ENCODE results near the gene KIAA1755. TPM values are rescaled to one million over a fixed set of nuclear protein-coding genes. Genes with fewer than 3 reads are reported as not detected.

KIAA1755 gene
- polyA plus RNA-seq, 1 donor from 2014 or later: not detected

DNA sequence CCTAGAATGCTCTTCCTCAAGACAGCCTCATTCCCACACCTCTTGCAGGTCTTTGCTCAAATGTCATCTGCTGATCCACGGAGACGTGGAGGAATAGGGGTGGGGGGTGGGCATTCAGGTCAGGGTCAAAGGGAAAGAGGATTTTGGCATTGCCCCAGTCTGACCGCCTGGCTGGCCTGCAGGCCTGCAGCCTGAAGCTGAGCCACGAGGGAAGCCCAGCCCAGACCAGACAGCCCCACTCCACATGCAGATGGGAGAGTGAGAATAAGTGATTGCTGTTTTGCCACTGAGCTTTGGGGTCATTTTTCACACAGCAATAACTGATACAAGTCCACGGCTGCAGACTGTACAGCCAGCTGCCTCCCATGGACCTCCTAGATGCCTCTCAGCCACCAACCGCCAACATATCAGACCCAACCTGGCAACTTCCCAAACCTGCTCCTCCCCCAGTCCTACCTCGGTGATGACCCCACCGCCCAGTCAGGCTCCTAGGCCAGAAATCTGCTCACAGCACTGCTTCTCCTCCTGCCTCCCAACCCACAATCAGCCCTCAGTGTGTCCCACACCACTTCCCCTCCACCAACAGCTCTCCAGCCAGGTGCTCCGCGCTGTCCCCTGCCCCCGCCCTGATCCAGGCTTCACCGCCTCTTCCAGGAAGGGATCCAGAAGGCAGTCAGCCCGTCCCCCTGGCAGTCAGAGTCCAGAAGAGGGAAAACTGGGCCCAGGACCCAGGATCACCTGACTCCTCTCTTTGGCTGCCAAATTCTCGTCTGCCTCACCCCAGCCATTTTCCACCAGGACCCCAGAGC lies 14.0 kb downstream of the KIAA1755 start:
- H3K4me3 ChIP-seq (ENCODE audit: low read length): no peak overlapping the region
- H2AFZ ChIP-seq (ENCODE audit: low read depth, low read length): no peak overlapping the region
- no peaks in the 10 kb centered on the region for H3K79me2 ChIP-seq (replicated peaks; ENCODE audit: insufficient read depth, low read length)
- H3F3A ChIP-seq (ENCODE audit: insufficient read depth, low read length, poor library complexity, severe bottlenecking): no peaks in the 10 kb centered on the region
- H3K36me3 ChIP-seq (ENCODE audit: insufficient read depth, low read length): no peaks in the 10 kb centered on the region
- H3K27me3 ChIP-seq (ENCODE audit: insufficient read depth, low read depth, low read length): no peaks in the 10 kb centered on the region
- H3K9ac ChIP-seq (ENCODE audit: low read length): no peak overlapping the region
- H3K4me2 ChIP-seq (ENCODE audit: low read length): no peak overlapping the region
- TF ChIP-seq, protein P1, sequence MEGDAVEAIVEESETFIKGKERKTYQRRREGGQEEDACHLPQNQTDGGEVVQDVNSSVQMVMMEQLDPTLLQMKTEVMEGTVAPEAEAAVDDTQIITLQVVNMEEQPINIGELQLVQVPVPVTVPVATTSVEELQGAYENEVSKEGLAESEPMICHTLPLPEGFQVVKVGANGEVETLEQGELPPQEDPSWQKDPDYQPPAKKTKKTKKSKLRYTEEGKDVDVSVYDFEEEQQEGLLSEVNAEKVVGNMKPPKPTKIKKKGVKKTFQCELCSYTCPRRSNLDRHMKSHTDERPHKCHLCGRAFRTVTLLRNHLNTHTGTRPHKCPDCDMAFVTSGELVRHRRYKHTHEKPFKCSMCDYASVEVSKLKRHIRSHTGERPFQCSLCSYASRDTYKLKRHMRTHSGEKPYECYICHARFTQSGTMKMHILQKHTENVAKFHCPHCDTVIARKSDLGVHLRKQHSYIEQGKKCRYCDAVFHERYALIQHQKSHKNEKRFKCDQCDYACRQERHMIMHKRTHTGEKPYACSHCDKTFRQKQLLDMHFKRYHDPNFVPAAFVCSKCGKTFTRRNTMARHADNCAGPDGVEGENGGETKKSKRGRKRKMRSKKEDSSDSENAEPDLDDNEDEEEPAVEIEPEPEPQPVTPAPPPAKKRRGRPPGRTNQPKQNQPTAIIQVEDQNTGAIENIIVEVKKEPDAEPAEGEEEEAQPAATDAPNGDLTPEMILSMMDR (IDR thresholded peaks at IDR 0.05; ENCODE audit: poor library complexity, severe bottlenecking): no peak
- TF ChIP-seq POLR2AphosphoS5 (IDR thresholded peaks at IDR 0.05) (no peak), EP300 (conservative IDR thresholded peaks at IDR 0.05; ENCODE audit: poor library complexity, severe bottlenecking) (no peak), EZH2 (IDR thresholded peaks at IDR 0.05; ENCODE audit: borderline replicate concordance, insufficient read depth, low read length, poor library complexity, severe bottlenecking) (no peak), RAD21 (conservative IDR thresholded peaks at IDR 0.05) (no peak), TAF1 (IDR thresholded peaks at IDR 0.05; ENCODE audit: low read depth) (no peak), MXI1 (conservative IDR thresholded peaks at IDR 0.05; ENCODE audit: poor library complexity, severe bottlenecking) (no peak), SMC3 (conservative IDR thresholded peaks at IDR 0.05; ENCODE audit: poor library complexity) (no peak)
- TF ChIP-seq, protein P2, sequence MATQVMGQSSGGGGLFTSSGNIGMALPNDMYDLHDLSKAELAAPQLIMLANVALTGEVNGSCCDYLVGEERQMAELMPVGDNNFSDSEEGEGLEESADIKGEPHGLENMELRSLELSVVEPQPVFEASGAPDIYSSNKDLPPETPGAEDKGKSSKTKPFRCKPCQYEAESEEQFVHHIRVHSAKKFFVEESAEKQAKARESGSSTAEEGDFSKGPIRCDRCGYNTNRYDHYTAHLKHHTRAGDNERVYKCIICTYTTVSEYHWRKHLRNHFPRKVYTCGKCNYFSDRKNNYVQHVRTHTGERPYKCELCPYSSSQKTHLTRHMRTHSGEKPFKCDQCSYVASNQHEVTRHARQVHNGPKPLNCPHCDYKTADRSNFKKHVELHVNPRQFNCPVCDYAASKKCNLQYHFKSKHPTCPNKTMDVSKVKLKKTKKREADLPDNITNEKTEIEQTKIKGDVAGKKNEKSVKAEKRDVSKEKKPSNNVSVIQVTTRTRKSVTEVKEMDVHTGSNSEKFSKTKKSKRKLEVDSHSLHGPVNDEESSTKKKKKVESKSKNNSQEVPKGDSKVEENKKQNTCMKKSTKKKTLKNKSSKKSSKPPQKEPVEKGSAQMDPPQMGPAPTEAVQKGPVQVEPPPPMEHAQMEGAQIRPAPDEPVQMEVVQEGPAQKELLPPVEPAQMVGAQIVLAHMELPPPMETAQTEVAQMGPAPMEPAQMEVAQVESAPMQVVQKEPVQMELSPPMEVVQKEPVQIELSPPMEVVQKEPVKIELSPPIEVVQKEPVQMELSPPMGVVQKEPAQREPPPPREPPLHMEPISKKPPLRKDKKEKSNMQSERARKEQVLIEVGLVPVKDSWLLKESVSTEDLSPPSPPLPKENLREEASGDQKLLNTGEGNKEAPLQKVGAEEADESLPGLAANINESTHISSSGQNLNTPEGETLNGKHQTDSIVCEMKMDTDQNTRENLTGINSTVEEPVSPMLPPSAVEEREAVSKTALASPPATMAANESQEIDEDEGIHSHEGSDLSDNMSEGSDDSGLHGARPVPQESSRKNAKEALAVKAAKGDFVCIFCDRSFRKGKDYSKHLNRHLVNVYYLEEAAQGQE (IDR thresholded peaks at IDR 0.05; ENCODE audit: borderline replicate concordance): no peak
- H4K20me1 ChIP-seq (ENCODE audit: insufficient read depth): no peaks in the 10 kb centered on the region
- H3K9me3 ChIP-seq (ENCODE audit: low read length): no peaks in the 10 kb centered on the region
- no peaks in the 10 kb centered on the region for H3K9me2 ChIP-seq (ENCODE audit: insufficient read depth, low read length)
- no peak overlapping the region for H3K27ac ChIP-seq (ENCODE audit: low read length)

GRCh38 chr20:38245753-38246152 lies 14.8 kb downstream of the KIAA1755 start:
- no peak overlapping the region for H3K4me2 ChIP-seq (ENCODE audit: low read length)
- no peaks in the 10 kb centered on the region for H3K9me2 ChIP-seq (ENCODE audit: insufficient read depth, low read length)
- no peaks in the 10 kb centered on the region for H3K27me3 ChIP-seq (ENCODE audit: insufficient read depth, low read depth, low read length)
- H3K36me3 ChIP-seq (ENCODE audit: insufficient read depth, low read length): no peaks in the 10 kb centered on the region
- no peak overlapping the region for H3K27ac ChIP-seq (ENCODE audit: low read length)
- no peaks in the 10 kb centered on the region for H3K79me2 ChIP-seq (replicated peaks; ENCODE audit: insufficient read depth, low read length)
- no peak overlapping the region for H2AFZ ChIP-seq (ENCODE audit: low read depth, low read length)
- H3F3A ChIP-seq (ENCODE audit: insufficient read depth, low read length, poor library complexity, severe bottlenecking): no peaks in the 10 kb centered on the region
- no peak overlapping the region for H3K4me3 ChIP-seq (ENCODE audit: low read length)
- TF ChIP-seq, protein P1 (IDR thresholded peaks at IDR 0.05; ENCODE audit: poor library complexity, severe bottlenecking): no peak
- no peak for TF ChIP-seq EP300 (conservative IDR thresholded peaks at IDR 0.05; ENCODE audit: poor library complexity, severe bottlenecking)
- no peak for TF ChIP-seq RAD21 (conservative IDR thresholded peaks at IDR 0.05)
- no peak for TF ChIP-seq MXI1 (conservative IDR thresholded peaks at IDR 0.05; ENCODE audit: poor library complexity, severe bottlenecking)
- TF ChIP-seq SMC3 (conservative IDR thresholded peaks at IDR 0.05; ENCODE audit: poor library complexity): no peak
- no peak for TF ChIP-seq EZH2 (IDR thresholded peaks at IDR 0.05; ENCODE audit: borderline replicate concordance, insufficient read depth, low read length, poor library complexity, severe bottlenecking)
- TF ChIP-seq TAF1 (IDR thresholded peaks at IDR 0.05; ENCODE audit: low read depth): no peak
- TF ChIP-seq, protein P2 (IDR thresholded peaks at IDR 0.05; ENCODE audit: borderline replicate concordance): no peak
- TF ChIP-seq POLR2AphosphoS5 (IDR thresholded peaks at IDR 0.05): no peak
- H3K9me3 ChIP-seq (ENCODE audit: low read length): no peaks in the 10 kb centered on the region
- H4K20me1 ChIP-seq (ENCODE audit: insufficient read depth): no peaks in the 10 kb centered on the region
- no peak overlapping the region for H3K9ac ChIP-seq (ENCODE audit: low read length)

Measured in neural cell (in vitro differentiated cells).